ENCODE measurements around the gene TMPRSS6.

TMPRSS6 gene

DNA sequence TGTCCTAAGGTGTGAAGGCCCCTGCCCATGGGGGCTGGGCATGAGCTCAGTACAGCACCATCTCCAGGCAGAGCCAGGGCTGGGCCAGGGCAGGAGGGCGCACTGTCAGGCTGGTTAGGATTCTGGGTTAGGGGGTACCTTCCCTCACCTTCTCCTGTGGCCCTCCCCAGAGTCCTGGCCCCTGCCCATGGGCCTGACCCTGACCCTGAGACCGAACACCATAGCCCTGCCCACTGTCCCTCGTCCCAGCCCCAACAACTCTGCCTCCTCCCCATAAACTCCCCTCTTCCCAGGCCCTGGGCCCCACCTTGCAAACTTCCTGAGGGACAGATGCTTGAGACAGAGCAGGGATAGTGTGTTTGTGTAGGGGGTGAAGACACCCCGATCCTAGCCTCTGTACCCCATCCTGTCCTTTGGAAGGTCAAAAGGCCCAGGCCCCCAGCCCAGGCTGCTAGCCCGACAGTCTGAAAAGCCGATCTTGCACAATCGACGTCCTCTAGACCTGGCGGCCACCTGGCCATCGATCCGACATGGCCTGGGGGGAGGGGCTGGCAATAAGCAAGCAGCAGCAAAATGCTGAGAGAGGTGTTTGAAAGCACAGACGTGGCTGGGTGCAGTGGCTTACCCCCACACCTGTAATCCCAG lies 2.7 kb upstream of the TMPRSS6 start:
- DNase-seq: no peak

DNA sequence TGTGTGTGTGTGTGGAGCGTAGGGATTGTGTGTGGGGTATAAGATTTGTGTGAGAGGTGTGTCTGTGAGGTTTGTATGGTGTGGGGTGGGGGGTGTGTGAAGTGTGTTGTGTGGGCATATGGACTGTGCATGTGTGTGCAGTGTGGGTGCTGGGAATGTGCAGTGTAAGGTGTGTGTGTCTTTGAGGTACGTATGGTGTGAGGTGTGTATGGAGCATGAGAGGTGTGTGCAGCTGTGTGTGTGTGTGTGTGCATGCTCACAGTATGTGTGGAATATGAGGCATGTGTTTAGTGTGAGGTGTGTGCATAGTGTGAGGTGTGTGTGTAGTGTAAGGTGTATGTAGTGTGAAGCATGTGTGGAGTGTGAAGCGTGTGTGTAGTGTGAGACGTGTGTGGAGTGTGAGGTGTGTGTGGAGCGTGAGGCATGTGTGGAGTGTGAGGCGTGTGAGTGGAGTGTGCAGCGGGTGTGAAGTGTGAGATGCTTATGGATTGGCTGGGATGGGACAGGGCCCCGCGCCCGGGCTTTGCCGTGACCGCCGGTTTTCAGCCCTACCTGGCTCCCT lies 1.7 kb upstream of the TMPRSS6 start:
- DNase-seq: no peak

DNA sequence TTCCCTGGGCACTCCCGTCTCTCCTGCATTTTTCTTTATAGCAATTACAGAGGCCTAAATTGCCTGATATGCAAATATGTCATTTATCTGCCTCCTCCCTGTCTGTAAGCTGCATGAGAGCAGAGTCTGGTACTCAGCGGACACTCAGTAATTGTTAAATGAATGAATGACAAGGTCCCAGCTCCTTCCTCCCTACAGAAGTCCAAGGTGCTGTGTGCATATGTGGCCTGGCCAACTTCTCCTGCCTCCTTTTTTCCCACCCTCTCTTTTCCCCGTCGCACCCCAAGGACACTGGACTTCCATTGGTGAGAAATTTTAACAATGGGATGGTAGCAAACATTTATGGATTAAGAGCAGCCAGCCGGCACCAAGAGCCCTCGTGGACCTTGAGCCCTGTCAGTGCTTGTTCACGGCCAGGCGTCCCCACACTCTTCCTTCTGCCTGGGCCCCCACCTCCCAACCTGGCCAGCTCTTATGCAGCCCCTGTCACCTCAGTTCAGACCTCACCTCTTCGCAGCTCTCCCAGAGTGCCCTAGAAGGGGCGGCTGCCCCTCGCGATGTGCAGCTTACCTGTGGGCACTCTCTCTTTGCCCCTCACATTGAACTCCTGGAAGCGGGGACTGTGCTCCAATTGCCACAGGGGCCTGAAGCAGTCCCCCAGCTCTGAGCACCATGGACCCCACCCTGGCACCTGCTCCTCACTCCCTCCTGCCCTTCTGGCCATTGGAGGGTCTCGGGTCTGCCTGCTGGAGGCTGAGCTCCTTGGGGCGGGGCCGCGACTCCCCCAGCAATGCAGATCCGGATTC lies 1.5 kb downstream of the TMPRSS6 start:
- no peak for DNase-seq

DNA sequence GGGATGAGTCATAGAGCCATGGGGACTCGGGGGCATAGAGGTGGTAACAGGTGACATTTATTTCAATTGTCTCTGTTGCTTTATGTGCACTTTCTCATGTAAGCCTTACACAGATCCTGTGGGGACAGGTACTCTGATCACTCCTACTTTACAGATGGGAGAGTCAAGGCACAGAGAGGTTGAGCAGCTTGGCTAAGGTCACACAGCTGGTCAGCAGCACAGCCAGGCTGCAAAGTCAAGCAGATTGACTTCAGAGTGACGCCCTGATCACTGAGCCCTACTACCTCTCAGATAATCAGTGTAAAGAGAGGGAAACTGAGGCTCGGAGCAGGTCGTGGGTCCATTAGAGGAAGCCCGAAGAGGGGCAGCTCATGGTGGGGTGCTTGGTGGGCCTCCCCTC lies 3.5 kb downstream of the TMPRSS6 start:
- DNase-seq: no peak

DNA sequence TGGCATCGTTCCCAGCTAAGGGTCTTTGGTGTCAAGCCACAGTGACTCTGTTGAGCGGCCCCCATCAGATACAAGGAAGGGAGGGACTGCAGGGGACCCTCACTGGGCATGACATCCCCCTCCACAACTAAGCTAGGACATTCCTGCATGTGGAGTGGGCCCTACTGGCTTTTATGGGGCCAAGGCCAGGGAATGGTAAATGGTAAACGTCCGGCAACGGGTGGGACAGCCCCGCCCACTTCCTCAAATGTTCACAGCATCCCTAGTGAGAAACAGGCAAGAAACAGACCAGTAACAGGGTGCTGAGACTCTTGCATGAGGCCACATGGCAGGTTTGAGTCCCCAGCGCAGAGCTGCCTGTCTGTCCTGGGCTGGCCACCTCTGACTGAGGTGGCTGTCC lies 4.4 kb downstream of the TMPRSS6 start:
- DNase-seq: no peak

DNA sequence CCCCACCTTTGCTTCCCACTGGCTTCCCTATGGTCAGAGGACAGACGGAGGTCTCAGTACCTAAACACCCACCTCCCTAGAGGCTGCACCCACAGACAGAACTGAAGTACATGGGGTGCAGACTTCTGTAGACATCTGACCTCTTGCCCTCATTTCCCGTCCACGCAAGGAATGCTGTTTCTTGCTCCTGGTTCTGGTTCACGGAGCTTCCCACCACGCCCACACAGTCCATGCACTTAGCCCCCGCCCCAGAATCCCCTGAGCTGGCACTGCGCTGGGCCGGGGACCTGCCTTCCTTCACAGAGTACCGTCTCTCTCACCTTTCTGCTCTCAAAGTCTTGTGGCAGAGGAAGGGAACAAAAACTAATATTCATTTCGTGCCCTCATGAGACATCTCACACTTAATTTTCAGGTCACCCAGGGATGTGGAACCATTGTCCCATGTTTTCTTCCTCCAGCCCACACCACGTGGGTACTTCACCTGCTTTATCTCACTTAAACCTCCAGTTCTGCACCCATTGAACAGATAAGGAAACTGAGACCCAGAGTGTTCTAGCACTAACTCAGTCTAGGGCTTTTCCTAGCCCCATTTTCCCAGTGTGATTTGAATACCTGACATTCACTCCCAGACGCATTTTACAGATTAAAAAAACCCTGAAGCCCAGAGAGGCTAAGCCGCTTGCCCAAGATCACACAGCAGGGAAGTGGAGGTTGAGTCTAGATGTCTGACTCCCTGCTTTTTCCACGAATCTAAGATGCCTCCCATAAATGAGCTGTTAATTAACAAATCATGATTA lies 5.7 kb downstream of the TMPRSS6 start:
- no peak for DNase-seq

DNA sequence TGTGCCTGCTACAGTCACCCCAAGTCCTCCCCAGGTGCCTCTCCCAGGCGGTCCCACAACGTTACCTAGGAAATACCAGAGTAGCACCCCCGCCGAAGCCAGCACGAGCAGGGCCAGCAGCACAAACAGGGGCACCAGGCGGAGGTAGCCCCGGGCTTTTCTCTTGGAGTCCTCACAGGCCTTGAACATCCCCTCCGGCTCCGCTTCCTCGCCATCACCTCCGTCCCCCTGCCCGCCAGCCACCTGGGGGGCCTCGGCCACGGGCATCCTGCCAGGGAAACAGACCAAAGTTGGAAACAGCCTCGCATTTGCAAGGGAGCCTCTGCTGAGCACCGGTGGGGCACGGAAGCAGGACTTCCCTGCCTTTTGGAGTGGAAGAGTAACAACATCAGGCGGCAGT lies 6.4 kb downstream of the TMPRSS6 start:
- no peak for DNase-seq

DNA sequence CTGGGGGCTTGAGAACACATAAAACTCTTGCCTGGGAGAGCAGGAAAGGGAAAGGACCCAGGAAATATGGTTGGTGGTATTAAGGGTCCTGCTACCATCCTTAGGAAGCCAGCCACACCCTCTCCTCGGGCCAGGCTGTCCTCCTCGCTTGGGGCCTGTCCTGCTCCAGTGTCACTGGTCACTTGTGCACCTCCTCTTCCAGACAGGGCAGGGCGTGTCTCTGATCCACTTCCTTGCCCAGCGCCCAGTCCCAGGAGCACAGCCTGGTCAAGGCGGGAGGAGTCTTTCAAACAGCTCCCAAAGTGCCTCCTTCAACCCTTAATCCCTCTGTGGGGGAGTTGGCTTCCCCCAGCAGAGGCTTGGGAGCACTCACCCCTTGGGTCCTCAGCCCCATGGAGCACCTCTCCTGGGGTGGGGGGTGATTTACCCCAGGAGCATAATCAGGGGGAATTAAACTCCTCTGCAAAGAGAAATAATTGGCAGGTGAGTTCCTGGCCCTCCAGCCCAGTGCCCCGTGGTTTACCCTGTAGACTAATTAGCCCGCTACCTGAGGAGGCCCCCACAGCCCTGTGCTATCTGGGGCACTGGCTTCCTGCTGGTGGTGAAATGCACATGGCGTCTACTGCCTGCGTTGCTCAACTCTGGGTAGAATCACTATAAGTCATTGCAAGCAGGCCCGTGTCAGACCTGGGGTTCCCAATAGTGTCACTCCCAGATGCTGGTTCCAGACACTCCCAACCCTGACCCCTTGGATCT lies 8.0 kb downstream of the TMPRSS6 start:
- DNase-seq: no peak

DNA sequence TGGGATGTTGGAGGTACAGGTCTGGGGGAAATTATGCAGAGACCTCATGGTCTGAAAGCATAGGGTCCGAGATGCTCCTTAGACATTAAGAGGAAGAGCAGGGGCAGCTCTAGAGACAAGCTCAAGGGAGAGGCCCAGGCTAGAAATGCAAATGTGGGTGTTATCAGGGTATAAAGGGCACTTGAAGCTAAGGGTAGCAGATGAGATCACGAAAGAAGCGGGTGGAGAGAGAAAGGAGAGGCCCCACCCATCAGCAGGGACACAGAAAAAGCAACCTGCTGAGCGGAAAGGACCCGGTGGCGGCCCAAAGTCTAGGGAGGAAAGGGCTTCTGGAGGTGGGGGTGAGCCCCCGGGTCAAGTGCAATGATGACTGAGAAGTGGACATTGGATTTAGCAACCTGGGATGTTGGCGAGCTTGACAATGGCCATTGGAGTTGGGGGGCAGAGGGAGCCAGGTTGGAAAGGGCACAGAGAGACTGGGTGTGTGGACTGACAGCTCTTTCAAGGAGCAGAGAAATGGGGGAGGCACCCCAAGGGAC lies 8.9 kb downstream of the TMPRSS6 start:
- DNase-seq: no peak

DNA sequence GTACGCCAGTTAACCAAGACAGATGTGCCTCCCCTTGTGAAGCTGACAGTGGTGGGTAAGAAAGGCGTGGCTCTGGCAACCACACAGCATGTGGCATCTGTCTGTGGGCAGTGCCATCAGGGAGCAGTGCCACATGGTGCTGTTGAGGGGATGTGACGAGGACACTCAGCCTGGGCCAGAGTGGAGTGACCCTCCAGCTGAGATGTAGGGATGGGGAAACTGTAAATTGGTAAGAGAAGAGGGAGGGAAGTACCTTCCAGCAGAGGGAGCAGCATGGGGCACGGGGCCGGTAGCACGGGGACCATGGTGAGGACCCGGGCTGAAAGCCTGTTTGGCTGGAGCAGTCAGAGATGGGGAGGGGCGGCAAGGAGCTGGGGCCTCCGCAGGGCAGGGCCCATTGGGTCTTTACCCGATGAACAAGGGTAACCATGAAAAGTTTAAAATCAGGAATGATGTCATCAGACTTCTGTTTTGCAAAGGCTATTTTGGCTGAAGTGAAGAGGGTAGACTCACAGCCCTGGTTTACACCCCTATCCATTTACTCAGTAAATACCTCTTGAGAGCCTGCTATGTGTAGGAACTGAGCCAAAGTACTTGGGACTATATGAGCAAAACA lies 10.4 kb downstream of the TMPRSS6 start:
- DNase-seq: no peak

DNA sequence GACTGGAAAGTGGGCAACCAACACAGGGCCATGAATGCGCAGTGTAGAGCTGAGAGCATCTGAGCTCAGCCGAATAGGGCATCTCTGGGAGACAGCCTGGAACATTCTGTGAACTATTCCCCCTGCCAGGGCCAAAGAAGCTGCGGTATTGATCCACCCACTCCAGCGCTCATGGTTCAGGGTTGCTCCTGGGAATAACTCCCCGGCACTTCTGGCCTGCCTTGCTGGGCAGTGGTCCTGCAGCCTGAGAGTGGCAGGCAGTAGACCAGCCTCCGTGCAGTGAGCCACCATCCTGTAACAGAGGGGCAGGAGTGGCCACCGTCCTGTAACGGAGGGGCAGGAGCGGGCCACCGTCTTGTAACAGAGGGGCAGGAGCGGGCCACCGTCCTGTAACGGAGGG lies 12.2 kb downstream of the TMPRSS6 start:
- no peak for DNase-seq

DNA sequence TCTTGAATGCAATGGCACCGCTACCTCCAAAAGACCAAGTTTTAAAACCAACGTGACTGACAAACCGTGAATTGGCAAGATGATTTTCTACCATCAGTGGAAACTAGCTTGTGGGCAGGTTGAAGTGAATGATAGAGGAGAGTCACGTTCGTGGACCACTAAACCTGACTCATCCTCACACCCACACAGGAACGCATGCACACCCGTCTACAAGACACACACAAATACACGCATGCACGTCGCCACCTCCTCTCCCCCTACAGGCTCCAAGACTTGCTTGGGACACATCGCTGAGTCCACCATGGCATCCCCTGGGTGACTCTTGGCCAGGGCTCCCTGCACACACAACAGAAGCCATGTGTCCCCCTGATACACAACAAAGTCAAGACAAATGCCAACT lies 14.4 kb downstream of the TMPRSS6 start:
- peak; percentile 65 for DNase-seq

DNA sequence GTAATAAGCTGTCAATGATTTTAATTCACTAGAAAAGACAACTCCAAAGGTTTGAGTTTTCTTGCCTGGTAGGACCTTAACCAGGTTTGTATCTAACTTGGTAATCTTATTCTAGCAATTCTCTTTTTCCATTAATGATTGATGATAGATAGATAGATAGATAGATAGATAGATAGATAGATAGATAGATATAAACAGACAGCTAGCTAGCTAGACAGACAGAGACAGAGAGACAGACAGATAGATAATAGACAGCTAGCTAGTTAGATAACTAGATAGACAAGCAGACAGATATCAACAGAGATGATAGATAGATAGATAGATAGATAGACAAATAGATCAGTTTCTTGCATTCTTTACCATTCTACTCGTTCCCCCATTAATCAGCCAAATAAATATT lies 15.3 kb downstream of the TMPRSS6 start:
- no peak for DNase-seq

DNA sequence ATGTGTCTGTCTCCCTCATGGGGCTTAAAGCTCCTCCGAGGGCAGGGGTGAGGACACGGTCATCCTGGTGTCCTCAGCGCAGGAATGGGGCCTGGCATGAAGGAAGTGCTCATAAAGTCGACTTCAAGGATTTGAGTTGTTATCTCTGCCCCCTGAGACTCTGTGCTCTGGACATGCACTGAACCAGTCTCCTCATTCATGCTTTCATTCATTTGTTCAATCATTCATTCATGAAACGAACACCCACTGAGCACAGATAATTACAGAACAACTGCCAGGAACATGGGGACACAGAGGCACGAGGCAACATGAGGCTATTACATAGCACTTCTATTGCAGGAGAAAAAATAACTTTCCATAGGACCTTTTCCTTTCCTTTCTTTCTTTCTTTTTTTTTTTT lies 16.5 kb downstream of the TMPRSS6 start:
- DNase-seq: no peak

DNA sequence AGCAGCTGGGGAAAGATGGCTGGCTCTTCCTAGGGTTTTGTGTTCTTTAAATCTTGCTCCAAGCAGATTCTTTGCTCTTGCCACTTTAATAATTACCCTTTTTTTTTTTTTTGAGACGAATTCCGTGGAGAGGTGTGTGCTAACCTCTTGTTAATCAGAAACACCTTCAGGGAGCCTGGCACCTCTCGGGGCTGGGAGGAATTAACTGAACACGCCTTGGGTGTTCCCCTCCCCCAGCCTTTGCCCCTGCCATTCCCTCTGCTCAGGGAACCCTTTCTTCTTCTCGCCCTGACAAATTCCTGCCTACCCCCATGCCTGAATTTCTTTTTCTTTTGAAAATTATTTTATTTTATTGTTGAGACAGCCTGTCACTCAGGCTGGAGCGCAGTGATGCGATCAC lies 17.5 kb downstream of the TMPRSS6 start:
- DNase-seq: no peak

DNA sequence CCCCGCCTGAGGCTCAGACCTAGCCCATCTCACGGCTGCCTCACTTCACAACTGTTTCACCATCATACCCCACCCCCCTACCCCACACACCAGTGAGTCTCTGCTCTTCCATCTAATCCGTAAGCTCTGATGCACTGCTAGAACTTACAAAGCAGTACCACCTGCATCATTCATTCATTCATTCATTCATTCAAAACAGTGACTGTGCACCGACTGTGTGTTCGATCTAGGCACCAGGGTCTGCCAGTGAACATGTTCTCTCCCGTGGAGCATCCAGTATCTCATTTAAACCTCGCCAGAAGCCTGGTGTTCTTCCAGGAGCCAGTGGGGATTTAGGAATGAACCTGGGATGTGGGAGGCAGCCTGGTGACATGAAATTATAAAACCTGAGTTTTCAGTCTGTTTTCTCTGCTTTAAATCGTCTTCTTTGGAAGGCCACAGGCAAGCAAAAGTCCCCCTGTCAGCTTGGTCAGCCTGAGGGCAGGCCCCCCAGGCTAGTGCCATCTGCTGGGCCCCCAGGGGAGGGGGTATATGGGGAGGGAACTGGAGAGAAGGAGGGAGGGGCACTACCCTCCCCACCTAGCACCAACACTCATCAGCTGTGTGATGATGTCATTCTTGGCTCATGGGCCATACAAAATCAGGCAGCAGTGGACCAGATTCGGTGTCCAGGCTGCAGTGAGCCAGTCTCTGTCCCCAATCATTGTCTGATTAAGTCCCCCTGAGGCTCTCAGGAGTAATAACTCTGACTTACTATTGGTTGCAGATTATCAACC lies 18.4 kb downstream of the TMPRSS6 start:
- no peak for DNase-seq

DNA sequence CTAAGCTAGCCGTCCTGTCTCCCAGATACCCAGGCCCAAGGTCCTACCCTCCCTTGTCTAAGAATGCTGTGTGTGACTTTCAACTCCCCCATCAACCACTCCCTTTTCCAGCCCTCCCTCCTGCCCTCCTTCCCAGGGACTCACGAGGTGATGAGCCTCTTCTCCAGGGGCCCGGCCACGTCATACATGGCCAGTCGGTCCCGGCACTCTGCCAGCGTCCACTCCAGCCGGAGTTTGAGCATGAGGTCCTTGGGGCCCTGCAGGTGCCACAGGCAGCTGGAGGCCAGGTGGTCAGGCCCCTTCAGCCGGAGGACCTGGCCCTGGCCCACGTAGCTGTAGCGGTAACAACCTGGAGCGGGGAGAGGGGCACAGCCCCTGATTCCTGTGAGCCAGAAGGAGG lies 20.1 kb downstream of the TMPRSS6 start:
- DNase-seq: no peak

DNA sequence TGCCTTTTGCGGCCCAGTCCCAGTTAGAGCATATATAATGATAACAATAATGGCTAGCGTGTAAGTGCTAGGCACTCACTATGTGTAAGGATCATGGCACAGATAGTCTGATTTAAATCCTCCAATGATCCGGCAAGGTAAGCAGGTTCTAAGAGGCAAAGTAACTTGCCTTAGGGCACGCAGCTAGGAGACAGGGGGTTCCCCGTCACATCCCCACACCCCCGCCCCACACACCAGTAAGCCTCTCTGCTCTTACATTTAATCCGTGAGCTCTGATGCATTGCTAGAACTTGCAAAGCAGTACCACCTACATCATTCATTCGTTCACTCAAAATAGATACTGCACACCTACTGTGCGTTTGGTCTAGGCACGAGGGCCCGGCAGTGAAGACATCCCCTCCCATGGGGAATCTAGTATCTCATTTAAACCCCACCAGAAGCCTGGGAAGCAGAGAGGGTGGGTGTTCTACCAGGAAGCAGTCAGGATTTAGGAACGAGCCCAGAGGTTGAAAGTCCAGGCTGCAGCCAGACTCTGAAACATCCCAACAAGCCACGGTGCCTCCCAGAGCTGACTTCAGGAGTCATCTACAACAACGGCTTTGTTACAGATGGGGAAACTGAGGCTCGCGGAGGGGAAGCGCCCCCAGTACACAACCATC lies 20.6 kb downstream of the TMPRSS6 start:
- no peak for DNase-seq

DNA sequence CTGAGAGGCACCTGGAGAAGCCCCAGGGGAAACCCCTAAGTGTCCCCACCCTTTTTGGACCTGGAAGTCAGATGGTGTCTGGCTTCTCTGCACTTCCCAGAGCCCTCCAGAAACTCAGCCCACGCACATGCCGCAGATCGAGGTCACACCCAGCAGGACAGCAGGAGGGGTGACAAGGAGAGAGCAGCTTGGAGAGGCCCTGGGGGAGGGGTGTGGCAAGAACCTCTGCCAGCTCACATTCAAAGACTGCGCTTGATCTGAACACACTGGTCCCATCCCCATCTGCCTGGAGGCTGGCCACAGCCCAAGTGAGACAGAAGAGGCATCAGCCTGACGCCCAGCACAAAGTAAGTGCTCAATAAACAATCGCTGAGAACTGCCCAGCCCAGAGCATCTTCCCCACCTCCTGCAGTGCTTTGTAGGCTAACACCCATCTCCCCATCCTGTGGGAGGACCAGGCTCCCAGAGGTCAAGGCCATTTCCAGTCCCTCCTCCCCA lies 21.4 kb downstream of the TMPRSS6 start:
- DNase-seq: no peak

DNA sequence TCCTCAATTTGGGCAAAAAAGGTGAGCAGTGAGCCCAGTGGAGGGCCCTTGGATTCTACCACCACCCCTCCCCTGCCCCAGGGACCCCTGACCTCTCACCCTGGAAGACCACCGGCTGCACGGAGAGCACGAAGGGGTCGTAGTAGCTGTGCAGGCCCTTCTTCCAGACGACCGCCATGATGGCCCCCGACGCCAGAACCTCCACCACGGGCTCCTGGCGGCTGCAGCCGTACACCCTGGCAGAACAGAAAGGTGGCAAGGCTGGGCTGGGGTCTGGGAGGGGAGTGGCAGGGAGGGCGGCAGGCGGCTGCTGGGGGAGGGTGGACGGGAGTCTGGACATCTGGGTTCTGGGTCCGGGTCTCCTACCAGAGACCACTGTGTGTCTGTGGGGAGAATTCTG lies 23.3 kb downstream of the TMPRSS6 start:
- no peak for DNase-seq

DNA sequence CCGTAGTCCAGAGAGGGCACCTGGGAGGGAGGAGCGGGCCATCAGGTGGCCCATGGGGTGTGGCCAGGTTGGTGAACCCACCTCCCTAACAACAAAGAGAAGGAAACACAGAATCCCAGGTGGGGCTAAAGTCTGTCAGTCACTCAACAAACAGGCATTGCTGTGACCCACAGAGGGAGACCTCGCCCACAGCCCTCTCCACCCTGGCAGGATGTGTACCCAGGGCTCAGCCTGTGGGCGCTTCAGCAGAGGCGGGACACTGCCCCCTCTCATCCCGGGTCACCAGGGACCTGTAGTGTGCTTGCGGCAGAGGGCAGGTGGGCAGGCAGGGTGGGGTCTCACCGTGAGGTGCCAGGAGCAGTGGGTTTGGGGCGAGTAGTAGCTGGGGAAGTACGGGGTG lies 25.1 kb downstream of the TMPRSS6 start:
- DNase-seq: no peak
